HepG2 (cell line): ENCODE results near the gene HDHD3. TPM values are rescaled to one million over a fixed set of nuclear protein-coding genes. Genes with fewer than 3 reads are reported as not detected.

Source experiments
- AGO2 ChIP-seq: fragments of 200-400 bp; formaldehyde crosslinking; optimal IDR thresholded peaks from 2 replicates; pipeline ENCODE3; 2017; ENCODE audit warnings: mild to moderate bottlenecking, low read depth, low read length, moderate library complexity
- AHR ChIP-seq: IDR thresholded peaks from 2 replicates; pipeline ENCODE4 v1.6.1; 2018; ENCODE audit warnings: missing genetic modification reagents, missing compliant biosample characterization
- DZIP1 ChIP-seq: sonication (generic); formaldehyde crosslinking; IDR thresholded peaks from 2 replicates; pipeline ENCODE4 v1.5.0; 2020; ENCODE audit warnings: mild to moderate bottlenecking, missing genetic modification reagents
- PRMT3 ChIP-seq: sonication (generic); formaldehyde crosslinking; IDR thresholded peaks from 2 replicates; pipeline ENCODE4 v1.8.1; 2022; ENCODE audit warnings: low read depth, mild to moderate bottlenecking, moderate library complexity, missing genetic modification reagents, borderline replicate concordance
- SAFB2 ChIP-seq: sonication (generic); formaldehyde crosslinking; IDR thresholded peaks from 2 replicates; pipeline ENCODE4 v1.5.1; 2020; ENCODE audit warnings: missing genetic modification reagents, low read depth, mild to moderate bottlenecking, borderline replicate concordance
- STAG1 ChIP-seq: sonication (generic); formaldehyde crosslinking; IDR thresholded peaks from 2 replicates; pipeline ENCODE4 v1.4.0; 2020; ENCODE audit warnings: missing genetic modification reagents
- TBP ChIP-seq: sonication (generic); formaldehyde crosslinking; IDR thresholded peaks from 2 replicates; pipeline ENCODE4 v1.5.0; 2020; ENCODE audit warnings: missing genetic modification reagents
- ZBTB38 ChIP-seq: sonication (generic); formaldehyde crosslinking; IDR thresholded peaks from 2 replicates; pipeline ENCODE4 v1.5.1; 2020; ENCODE audit warnings: mild to moderate bottlenecking, missing genetic modification reagents
- ZFP82 ChIP-seq: sonication (generic); formaldehyde crosslinking; IDR thresholded peaks from 2 replicates; pipeline ENCODE4 v1.5.1; 2020; ENCODE audit warnings: mild to moderate bottlenecking, missing genetic modification reagents, borderline replicate concordance
- ZNF124 ChIP-seq: sonication (generic); formaldehyde crosslinking; IDR thresholded peaks from 2 replicates; pipeline ENCODE4 v1.4.0; 2020; ENCODE audit warnings: missing genetic modification reagents
- ZNF136 ChIP-seq: sonication (generic); formaldehyde crosslinking; IDR thresholded peaks from 2 replicates; pipeline ENCODE4 v1.8.1; 2022; ENCODE audit warnings: low read depth, mild to moderate bottlenecking, moderate library complexity, missing genetic modification reagents
- ZNF766 ChIP-seq: sonication (generic); formaldehyde crosslinking; IDR thresholded peaks from 2 replicates; pipeline ENCODE4 v1.5.0; 2020; ENCODE audit warnings: missing genetic modification reagents, borderline replicate concordance
- polyA plus RNA-seq, 8 experiments: library from polyadenylated mRNA; depleted of rRNA in 3 of 8; stranded (reverse) in 7 of 8; unstranded in 1 of 8; fragments of >200 nt; fragmentation: Illumina TruSeq in 4 of 8; extraction: Trizol in 4 of 8; gene quantifications; 2 replicates each; pipeline versions ENCODE4 v1.2.1 to v1.2.3, GENCODE V29; 2011 to 2016; ENCODE audit warnings: low read depth in 4 of 8, missing spikeins in 1 of 8, mixed read lengths in 1 of 8; ENCODE audit not compliant: insufficient read depth in 1 of 8
- total RNA-seq, 5 experiments: library from RNA; depleted of rRNA; stranded (reverse); fragments of >200 nt; fragmentation: Illumina TruSeq; extraction: Trizol; gene quantifications; 2 replicates each; pipeline ENCODE4 v1.2.3, GENCODE V29; 2016; ENCODE audit warnings: low read depth in 1 of 5
- TF ChIP-seq, protein P1 (sequence below): sonication (generic); formaldehyde crosslinking; IDR thresholded peaks from 2 replicates; pipeline ENCODE4 v1.8.0; 2022; ENCODE audit warnings: low read depth, missing genetic modification reagents
- TF ChIP-seq, protein P2 (sequence below): sonication (generic); formaldehyde crosslinking; IDR thresholded peaks from 2 replicates; pipeline ENCODE4 v1.4.0; 2020; ENCODE audit warnings: missing genetic modification reagents
- TF ChIP-seq, protein P3 (sequence below): sonication (generic); formaldehyde crosslinking; IDR thresholded peaks from 2 replicates; pipeline ENCODE4 v1.4.0; 2020; ENCODE audit warnings: missing genetic modification reagents, mild to moderate bottlenecking, borderline replicate concordance

HDHD3 gene
- total and polyA plus RNA-seq, 2 of the 13 experiments (the other 11 are each of a cell fraction or from before 2014, with no cell fraction given), result 23.1 to 38.5 TPM

DNA sequence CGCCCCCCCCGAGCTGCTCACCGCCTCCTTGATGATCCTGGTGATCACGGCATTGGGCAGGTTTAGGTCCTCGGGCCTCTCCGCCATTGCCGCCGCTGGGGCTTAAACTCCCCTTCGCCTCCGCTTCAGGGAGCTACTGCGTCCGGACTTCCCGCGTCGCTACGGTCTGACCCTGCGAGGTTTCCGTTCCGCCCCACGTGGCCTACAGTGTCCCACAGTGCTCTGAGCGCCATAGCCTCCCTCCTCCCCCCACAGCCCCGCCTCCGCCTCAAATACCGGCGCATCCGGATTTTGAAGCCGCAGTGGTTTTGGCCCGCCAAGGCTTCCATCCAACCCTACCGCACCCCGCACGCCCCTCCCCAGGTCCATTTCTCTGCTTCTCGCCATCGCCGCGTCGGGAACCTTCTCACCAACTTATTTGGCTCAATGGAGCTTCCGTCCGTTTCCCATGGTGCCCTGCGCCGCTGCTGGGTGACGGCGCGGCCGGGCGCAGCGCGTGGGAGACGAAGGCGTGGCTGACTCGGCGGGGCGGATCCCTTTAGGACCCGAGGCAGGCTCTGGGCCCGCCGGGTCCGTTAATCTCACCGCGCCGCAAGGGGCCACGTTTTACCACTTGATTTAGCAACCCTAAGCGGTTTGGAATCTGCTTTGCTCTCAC is 33.5 kb upstream of the HDHD3 start, which contains the start of the genes C9orf43 and POLE3 (continued):
- TF ChIP-seq AHR (CRISPR knock-in tag) (peak; percentile 27; the same call in 1 of the 2 replicates), ZNF136 (0 out of 2 replicates have a peak, but pooled peaks have one; percentile 22), SAFB2 (CRISPR knock-in tag) (no peak), ZBTB38 (peak; percentile 76; the same call in 1 of the 2 replicates), DZIP1 (CRISPR knock-in tag) (0 out of 2 replicates have a peak, but pooled peaks have one; percentile 1), ZNF766 (CRISPR knock-in tag) (0 out of 2 replicates have a peak, but pooled peaks have one; percentile 79), AGO2 (peak; percentile 70), ZFP82 (no peak), TBP (CRISPR knock-in tag) (no peak), PRMT3 (no peak), STAG1 (CRISPR knock-in tag) (peak; percentile 24; the same call in 1 of the 2 replicates), ZNF124 (CRISPR knock-in tag) (0 out of 2 replicates have a peak, but pooled peaks have one; percentile 69)
- TF ChIP-seq, protein P1, sequence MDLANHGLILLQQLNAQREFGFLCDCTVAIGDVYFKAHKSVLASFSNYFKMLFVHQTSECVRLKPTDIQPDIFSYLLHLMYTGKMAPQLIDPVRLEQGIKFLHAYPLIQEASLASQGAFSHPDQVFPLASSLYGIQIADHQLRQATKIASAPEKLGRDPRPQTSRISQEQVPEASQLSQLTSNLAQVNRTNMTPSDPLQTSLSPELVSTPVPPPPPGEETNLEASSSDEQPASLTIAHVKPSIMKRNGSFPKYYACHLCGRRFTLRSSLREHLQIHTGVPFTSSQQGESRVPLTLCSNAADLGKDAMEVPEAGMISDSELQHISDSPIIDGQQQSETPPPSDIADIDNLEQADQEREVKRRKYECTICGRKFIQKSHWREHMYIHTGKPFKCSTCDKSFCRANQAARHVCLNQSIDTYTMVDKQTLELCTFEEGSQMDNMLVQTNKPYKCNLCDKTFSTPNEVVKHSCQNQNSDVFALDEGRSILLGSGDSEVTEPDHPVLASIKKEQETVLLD (CRISPR knock-in tag), result peak; percentile 93
- TF ChIP-seq, protein P2, sequence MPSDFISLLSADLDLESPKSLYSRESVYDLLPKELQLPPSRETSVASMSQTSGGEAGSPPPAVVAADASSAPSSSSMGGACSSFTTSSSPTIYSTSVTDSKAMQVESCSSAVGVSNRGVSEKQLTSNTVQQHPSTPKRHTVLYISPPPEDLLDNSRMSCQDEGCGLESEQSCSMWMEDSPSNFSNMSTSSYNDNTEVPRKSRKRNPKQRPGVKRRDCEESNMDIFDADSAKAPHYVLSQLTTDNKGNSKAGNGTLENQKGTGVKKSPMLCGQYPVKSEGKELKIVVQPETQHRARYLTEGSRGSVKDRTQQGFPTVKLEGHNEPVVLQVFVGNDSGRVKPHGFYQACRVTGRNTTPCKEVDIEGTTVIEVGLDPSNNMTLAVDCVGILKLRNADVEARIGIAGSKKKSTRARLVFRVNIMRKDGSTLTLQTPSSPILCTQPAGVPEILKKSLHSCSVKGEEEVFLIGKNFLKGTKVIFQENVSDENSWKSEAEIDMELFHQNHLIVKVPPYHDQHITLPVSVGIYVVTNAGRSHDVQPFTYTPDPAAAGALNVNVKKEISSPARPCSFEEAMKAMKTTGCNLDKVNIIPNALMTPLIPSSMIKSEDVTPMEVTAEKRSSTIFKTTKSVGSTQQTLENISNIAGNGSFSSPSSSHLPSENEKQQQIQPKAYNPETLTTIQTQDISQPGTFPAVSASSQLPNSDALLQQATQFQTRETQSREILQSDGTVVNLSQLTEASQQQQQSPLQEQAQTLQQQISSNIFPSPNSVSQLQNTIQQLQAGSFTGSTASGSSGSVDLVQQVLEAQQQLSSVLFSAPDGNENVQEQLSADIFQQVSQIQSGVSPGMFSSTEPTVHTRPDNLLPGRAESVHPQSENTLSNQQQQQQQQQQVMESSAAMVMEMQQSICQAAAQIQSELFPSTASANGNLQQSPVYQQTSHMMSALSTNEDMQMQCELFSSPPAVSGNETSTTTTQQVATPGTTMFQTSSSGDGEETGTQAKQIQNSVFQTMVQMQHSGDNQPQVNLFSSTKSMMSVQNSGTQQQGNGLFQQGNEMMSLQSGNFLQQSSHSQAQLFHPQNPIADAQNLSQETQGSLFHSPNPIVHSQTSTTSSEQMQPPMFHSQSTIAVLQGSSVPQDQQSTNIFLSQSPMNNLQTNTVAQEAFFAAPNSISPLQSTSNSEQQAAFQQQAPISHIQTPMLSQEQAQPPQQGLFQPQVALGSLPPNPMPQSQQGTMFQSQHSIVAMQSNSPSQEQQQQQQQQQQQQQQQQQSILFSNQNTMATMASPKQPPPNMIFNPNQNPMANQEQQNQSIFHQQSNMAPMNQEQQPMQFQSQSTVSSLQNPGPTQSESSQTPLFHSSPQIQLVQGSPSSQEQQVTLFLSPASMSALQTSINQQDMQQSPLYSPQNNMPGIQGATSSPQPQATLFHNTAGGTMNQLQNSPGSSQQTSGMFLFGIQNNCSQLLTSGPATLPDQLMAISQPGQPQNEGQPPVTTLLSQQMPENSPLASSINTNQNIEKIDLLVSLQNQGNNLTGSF, result no peak; the same call in 1 of the 2 replicates
- TF ChIP-seq, protein P3, sequence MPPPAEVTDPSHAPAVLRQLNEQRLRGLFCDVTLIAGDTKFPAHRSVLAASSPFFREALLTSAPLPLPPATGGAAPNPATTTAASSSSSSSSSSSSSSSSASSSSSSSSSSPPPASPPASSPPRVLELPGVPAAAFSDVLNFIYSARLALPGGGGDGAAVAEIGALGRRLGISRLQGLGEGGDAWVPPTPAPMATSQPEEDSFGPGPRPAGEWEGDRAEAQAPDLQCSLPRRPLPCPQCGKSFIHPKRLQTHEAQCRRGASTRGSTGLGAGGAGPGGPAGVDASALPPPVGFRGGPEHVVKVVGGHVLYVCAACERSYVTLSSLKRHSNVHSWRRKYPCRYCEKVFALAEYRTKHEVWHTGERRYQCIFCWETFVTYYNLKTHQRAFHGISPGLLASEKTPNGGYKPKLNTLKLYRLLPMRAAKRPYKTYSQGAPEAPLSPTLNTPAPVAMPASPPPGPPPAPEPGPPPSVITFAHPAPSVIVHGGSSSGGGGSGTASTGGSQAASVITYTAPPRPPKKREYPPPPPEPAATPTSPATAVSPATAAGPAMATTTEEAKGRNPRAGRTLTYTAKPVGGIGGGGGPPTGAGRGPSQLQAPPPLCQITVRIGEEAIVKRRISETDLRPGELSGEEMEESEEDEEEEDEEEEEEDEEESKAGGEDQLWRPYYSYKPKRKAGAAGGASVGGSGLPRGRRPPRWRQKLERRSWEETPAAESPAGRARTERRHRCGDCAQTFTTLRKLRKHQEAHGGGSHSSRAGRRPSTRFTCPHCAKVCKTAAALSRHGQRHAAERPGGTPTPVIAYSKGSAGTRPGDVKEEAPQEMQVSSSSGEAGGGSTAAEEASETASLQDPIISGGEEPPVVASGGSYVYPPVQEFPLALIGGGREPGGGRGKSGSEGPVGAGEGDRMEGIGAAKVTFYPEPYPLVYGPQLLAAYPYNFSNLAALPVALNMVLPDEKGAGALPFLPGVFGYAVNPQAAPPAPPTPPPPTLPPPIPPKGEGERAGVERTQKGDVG (CRISPR knock-in tag), result 0 out of 2 replicates have a peak, but pooled peaks have one; percentile 32
